Breast epithelium (tissue), 4 donors: ENCODE measurements around the gene IDH3B. TPM values are rescaled to one million over a fixed set of nuclear protein-coding genes. Genes with fewer than 3 reads are reported as not detected.

Experiments
- DNase-seq, 2 donors: peaks; one replicate each; pipeline ENCODE4 v3.0.0-alpha.2; 2019; ENCODE audit warnings: low spot score in 2 of 2
- H3K27ac ChIP-seq, 2 donors: fragments of 200-600 bp; sonication (generic) in 1 of 2; one replicate each; pipeline ENCODE4 v1.5.1; 2016 to 2019; ENCODE audit warnings: mild to moderate bottlenecking in 1 of 2
- H3K27me3 ChIP-seq, 2 donors: fragments of 200-600 bp; sonication (generic) in 1 of 2; one replicate each; pipeline versions ENCODE4 v1.5.1 to v1.6.0; 2017 to 2019; ENCODE audit warnings: control low read depth in 1 of 2, mild to moderate bottlenecking in 1 of 2
- H3K36me3 ChIP-seq: fragments of 200-600 bp; one replicate; pipeline ENCODE4 v1.5.1; 2019
- H3K4me1 ChIP-seq, 2 donors: fragments of 200-600 bp; sonication (generic); one replicate each; pipeline ENCODE4 v1.5.1; 2016 to 2019; ENCODE audit warnings: control low read depth in 1 of 2
- H3K4me3 ChIP-seq, 3 donors: fragments of 200-600 bp; sonication (generic); 1 replicate in 2 of 3; 2 replicates in 1 of 3; pipeline ENCODE4 v1.5.1; 2016 to 2019; ENCODE audit warnings: mild to moderate bottlenecking in 3 of 3, moderate library complexity in 2 of 3
- H3K9me3 ChIP-seq, 2 donors: fragments of 200-600 bp; sonication (generic) in 1 of 2; one replicate each; pipeline ENCODE4 v1.5.1; 2016 to 2019; ENCODE audit warnings: control low read depth in 1 of 2
- CTCF ChIP-seq, 3 donors: fragments of 450-650 bp; IDR thresholded peaks; one replicate each; pipeline ENCODE4 v1.5.1; 2016 to 2017; ENCODE audit warnings: antibody characterized with exemption in 3 of 3, mild to moderate bottlenecking in 3 of 3, moderate library complexity in 3 of 3
- POLR2A ChIP-seq: fragments of 450-650 bp; IDR thresholded peaks from one replicate; pipeline ENCODE4 v1.6.1; 2016; ENCODE audit warnings: antibody characterized with exemption, mild to moderate bottlenecking, moderate library complexity
- POLR2AphosphoS5 ChIP-seq, 3 donors: sonication (generic); formaldehyde crosslinking; IDR thresholded peaks; one replicate each; pipeline ENCODE4 v1.6.1; 2017; ENCODE audit warnings: antibody characterized with exemption in 3 of 3
- intact Hi-C: fragments of 100-400 bp; cut with DNase I; formaldehyde crosslinking; loops from one replicate; pipeline ENCODE4 v1.15.1; 2023; ENCODE audit warnings: low total_unique reads
- total RNA-seq, 3 donors: library from RNA; depleted of rRNA; stranded (reverse); fragments of >200 nt; gene quantifications; one replicate each; pipeline ENCODE4 v1.1.0, GENCODE V29; 2016

IDH3B gene
- total RNA-seq, 3 donors from 2014 or later: 114 to 119 (median 115) TPM

DNA sequence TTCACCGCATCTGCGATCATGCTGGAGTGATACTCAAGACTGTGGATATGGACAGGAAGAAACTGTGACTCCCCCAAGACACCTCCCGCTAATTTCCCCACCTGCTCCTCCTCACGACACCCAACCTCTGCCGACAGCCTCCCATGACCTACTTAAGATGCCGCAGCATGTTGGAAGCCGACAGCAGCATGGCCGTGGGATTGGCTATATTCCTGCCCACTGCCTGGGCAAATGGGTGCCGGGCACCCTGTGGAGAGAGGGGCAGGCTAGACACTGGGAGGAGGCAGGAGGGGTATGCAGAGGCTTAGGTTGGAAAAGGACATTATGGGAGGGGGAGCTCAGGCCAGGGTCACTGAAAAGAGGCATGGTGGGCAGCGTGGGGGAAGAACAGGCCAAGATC, 4.5 kb downstream of the IDH3B start:
- Histone ChIP-seq H3K4me1 (no peaks in the 10 kb centered on the region), H3K27ac (no peak overlapping the region), H3K4me3 (no peak overlapping the region), H3K36me3 (peaks cover 14% of the 10 kb centered on the region), H3K9me3 (no peaks in the 10 kb centered on the region), H3K27me3 (no peaks in the 10 kb centered on the region)
- DNase-seq: no peak
- TF ChIP-seq CTCF (IDR thresholded peaks at IDR 0.05) (no peak), POLR2AphosphoS5 (IDR thresholded peaks at IDR 0.05) (no peak)
- intact Hi-C loops: no loop called here

- peaks cover 14% of the 10 kb centered on the region for H3K36me3 ChIP-seq
- TF ChIP-seq CTCF (IDR thresholded peaks at IDR 0.05) (no peak), POLR2AphosphoS5 (IDR thresholded peaks at IDR 0.05) (no peak), POLR2A (no peak)
- H3K4me3 ChIP-seq: no peak overlapping the region
Measured at GRCh38 chr20:2658414-2659354, 5.3 kb downstream of the IDH3B start.

DNA sequence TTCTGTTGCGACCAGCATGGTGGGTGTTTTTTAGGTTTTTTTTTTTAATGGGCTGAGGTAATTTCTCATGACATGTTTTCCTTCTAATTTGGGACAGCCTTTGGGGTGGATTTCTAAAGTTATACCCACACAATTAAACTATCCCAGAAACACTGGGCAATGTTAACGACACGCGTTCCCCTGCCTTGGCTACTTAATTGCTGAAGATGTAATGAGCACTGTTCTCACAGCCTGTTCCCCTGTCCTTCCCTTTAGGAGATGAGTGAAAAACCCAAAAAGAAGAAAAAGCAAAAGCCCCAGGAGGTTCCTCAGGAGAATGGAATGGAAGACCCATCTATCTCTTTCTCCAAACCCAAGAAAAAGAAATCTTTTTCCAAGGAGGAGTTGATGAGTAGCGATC, 6.3 kb downstream of the IDH3B start:
- H3K36me3 ChIP-seq: peaks cover 14% of the 10 kb centered on the region
- no peaks in the 10 kb centered on the region for H3K9me3 ChIP-seq
- no peak overlapping the region for H3K27ac ChIP-seq
- H3K4me3 ChIP-seq: no peak overlapping the region
- no peaks in the 10 kb centered on the region for H3K27me3 ChIP-seq
- intact Hi-C loops: no loop called here
- TF ChIP-seq POLR2A (no peak), CTCF (IDR thresholded peaks at IDR 0.05) (no peak), POLR2AphosphoS5 (IDR thresholded peaks at IDR 0.05) (no peak)
- H3K4me1 ChIP-seq: peaks cover 0 to 10% of the 10 kb centered on the region in 2 donors
- no peak for DNase-seq

More at GRCh38 chr20:2658414-2659354, 5.3 kb downstream of the IDH3B start:
- Histone ChIP-seq H3K4me1 (peaks cover 0 to 6% of the 10 kb centered on the region in 2 donors), H3K9me3 (no peaks in the 10 kb centered on the region), H3K27ac (no peak overlapping the region), H3K27me3 (no peaks in the 10 kb centered on the region)
- DNase-seq: no peak
- intact Hi-C loops: no loop called here

GRCh38 chr20:2657241-2657640, 6.8 kb downstream of the IDH3B start:
- H3K27me3 ChIP-seq: no peaks in the 10 kb centered on the region
- intact Hi-C loops: no loop called here
- H3K36me3 ChIP-seq: peaks cover 14% of the 10 kb centered on the region
- DNase-seq: no peak
- no peak overlapping the region for H3K27ac ChIP-seq
- no peaks in the 10 kb centered on the region for H3K9me3 ChIP-seq
- no peak overlapping the region for H3K4me3 ChIP-seq
- H3K4me1 ChIP-seq: peaks cover 0 to 10% of the 10 kb centered on the region in 2 donors
- TF ChIP-seq POLR2AphosphoS5 (IDR thresholded peaks at IDR 0.05): no peak
- no peak for TF ChIP-seq POLR2A
- no peak for TF ChIP-seq CTCF (IDR thresholded peaks at IDR 0.05)

GRCh38 chr20:2656471-2657117, 7.4 kb downstream of the IDH3B start:
- H3K4me3 ChIP-seq: no peak overlapping the region
- no peak for DNase-seq
- no peak for TF ChIP-seq POLR2A
- TF ChIP-seq POLR2AphosphoS5 (IDR thresholded peaks at IDR 0.05): no peak
- TF ChIP-seq CTCF (IDR thresholded peaks at IDR 0.05): no peak
- no peaks in the 10 kb centered on the region for H3K27me3 ChIP-seq
- H3K9me3 ChIP-seq: no peaks in the 10 kb centered on the region
- no peak overlapping the region for H3K27ac ChIP-seq
- peaks cover 0 to 10% of the 10 kb centered on the region in 2 donors for H3K4me1 ChIP-seq
- intact Hi-C loops: no loop called here
- peaks cover 14% of the 10 kb centered on the region for H3K36me3 ChIP-seq
